Inferior parietal cortex (tissue), 1 donor: ENCODE measurements around the gene SAMSN1.
"Not testable (repeated sequence)": the region's sequence is repeated elsewhere in the genome, so short reads cannot be mapped to it uniquely, and the experiment has no call there.

Experiments used
- DNase-seq: peaks from one replicate; pipeline ENCODE4 v3.0.0-alpha.2; 2016; ENCODE audit errors: extremely low spot score

SAMSN1 gene

GRCh38 chr21:14527696-14528652, 18.1 kb downstream of the SAMSN1 start:
- no peak for DNase-seq

GRCh38 chr21:14526836-14527695, 19.0 kb downstream of the SAMSN1 start:
- DNase-seq: no peak

- no peak for DNase-seq
Measured at GRCh38 chr21:14526199-14526598, 19.9 kb downstream of the SAMSN1 start.

GRCh38 chr21:14523234-14523633, 22.9 kb downstream of the SAMSN1 start:
- DNase-seq: no peak

GRCh38 chr21:14522736-14523135, 23.4 kb downstream of the SAMSN1 start:
- no peak for DNase-seq

GRCh38 chr21:14520535-14520934, 25.6 kb downstream of the SAMSN1 start:
- DNase-seq: no peak

- no peak for DNase-seq
Measured at GRCh38 chr21:14519000-14519399, 27.1 kb downstream of the SAMSN1 start.

GRCh38 chr21:14513804-14514203, 32.3 kb downstream of the SAMSN1 start:
- no peak for DNase-seq

- not testable (repeated sequence) for DNase-seq
Measured at GRCh38 chr21:14506859-14507457, 39.2 kb downstream of the SAMSN1 start.

GRCh38 chr21:14500873-14501272, 45.2 kb downstream of the SAMSN1 start:
- no peak for DNase-seq

- DNase-seq: no peak
Measured at GRCh38 chr21:14499316-14499715, 46.8 kb downstream of the SAMSN1 start.

GRCh38 chr21:14497825-14498224, 48.3 kb downstream of the SAMSN1 start:
- DNase-seq: no peak

- DNase-seq: no peak
Measured at GRCh38 chr21:14495075-14495474, 51.0 kb downstream of the SAMSN1 start.

GRCh38 chr21:14494181-14494580, 51.9 kb downstream of the SAMSN1 start:
- DNase-seq: not testable (repeated sequence)

- DNase-seq: no peak
Measured at GRCh38 chr21:14493731-14494130, 52.4 kb downstream of the SAMSN1 start.

GRCh38 chr21:14492931-14493330, 53.2 kb downstream of the SAMSN1 start:
- DNase-seq: no peak

GRCh38 chr21:14491269-14491681, 54.8 kb downstream of the SAMSN1 start:
- no peak for DNase-seq

GRCh38 chr21:14488672-14489204, 57.4 kb downstream of the SAMSN1 start:
- DNase-seq: no peak

- DNase-seq: no peak
Measured at GRCh38 chr21:14487490-14488432, 58.4 kb downstream of the SAMSN1 start.

GRCh38 chr21:14486869-14487268, 59.2 kb downstream of the SAMSN1 start:
- no peak for DNase-seq
